AG04450 (cell line): Measurements from ENCODE around the gene LRRC2. TPM values are rescaled to one million over a fixed set of nuclear protein-coding genes. Genes with fewer than 3 reads are reported as not detected.
"Not testable (repeated sequence)": the region's sequence is repeated elsewhere in the genome, so short reads cannot be mapped to it uniquely, and the experiment has no call there.

ENCODE experiments used
- CTCF ChIA-PET: fragments of 300-600, 350-600 bp; formaldehyde crosslinking; extraction: SDS; loops from one replicate; lab custom pipeline; 2022; ENCODE audit warnings: antibody characterized with exemption, inconsistent platforms; lab: Charles Lee
- POLR2A ChIA-PET: fragments of 350-600 bp; formaldehyde crosslinking; extraction: SDS; loops from one replicate; lab custom pipeline; 2021; ENCODE audit warnings: antibody characterized with exemption, inconsistent platforms; lab: Yijun Ruan, JAX
- DNase-seq: peaks from one replicate; pipeline ENCODE4 v3.0.0-alpha.2; 2011; ENCODE audit warnings: low read depth, low spot score
- H3K27ac ChIP-seq: one replicate; pipeline ENCODE4 v1.5.1; 2012; ENCODE audit warnings: low read depth, low read length, control low read depth
- H3K27me3 ChIP-seq: one replicate; pipeline ENCODE4 v1.6.0; 2012; ENCODE audit warnings: low read length; ENCODE audit not compliant: control insufficient read depth, insufficient read depth
- H3K4me3 ChIP-seq: 2 replicates; pipeline ENCODE4 v1.5.1; 2011; ENCODE audit warnings: mild to moderate bottlenecking, low read depth, low read length, control low read depth
- H3K9me3 ChIP-seq: 2 replicates; pipeline ENCODE4 v1.5.1; 2012; ENCODE audit warnings: low read length; ENCODE audit not compliant: control insufficient read depth, insufficient read depth
- CTCF ChIP-seq: IDR thresholded peaks from 2 replicates; pipeline ENCODE4 v1.5.1; 2011; ENCODE audit warnings: low read depth, low read length, control low read depth, inconsistent platforms
- polyA plus RNA-seq: library from polyadenylated mRNA; depleted of rRNA; stranded (reverse); fragments of >200 nt; gene quantifications from 2 replicates; pipeline ENCODE4 v1.2.3, GENCODE V29; 2011

LRRC2 gene
- polyA plus RNA-seq, 1 experiment = 4.2 TPM

- no peak overlapping the region for H3K4me3 ChIP-seq
- CTCF ChIA-PET = no interaction called here
- no peaks in the 10 kb centered on the region; the same call in 1 of the 2 replicates for H3K9me3 ChIP-seq
- H3K27ac ChIP-seq = no peak overlapping the region
- H3K27me3 ChIP-seq = peaks cover 7% of the 10 kb centered on the region
- DNase-seq = no peak
- TF ChIP-seq CTCF = no peak
- POLR2A ChIA-PET = no interaction called here
These were observed 27.3 kb upstream of the LRRC2 start for GRCh38 chr3:46593274-46593862.

GRCh38 chr3:46587268-46587667 lies 21.2 kb upstream of the LRRC2 start:
- H3K27me3 ChIP-seq = peaks cover 13% of the 10 kb centered on the region
- CTCF ChIA-PET = interaction anchor here (1.0 kb wide), 1 partner anchor 98 kb away, joined by 3 read pairs; no protein-coding TSS in a partner anchor
- DNase-seq, POLR2A ChIA-PET, H3K27ac ChIP-seq, H3K4me3 ChIP-seq, H3K9me3 ChIP-seq: not testable (repeated sequence)

- ChIA-PET CTCF (interaction anchor here (1.0 kb wide), 1 partner anchor 97 kb away, joined by 3 read pairs; no protein-coding TSS in a partner anchor), POLR2A (no interaction called here)
- H3K27ac ChIP-seq = no peak overlapping the region
- no peak overlapping the region for H3K4me3 ChIP-seq
- no peak for TF ChIP-seq CTCF
- H3K27me3 ChIP-seq = peaks cover 15% of the 10 kb centered on the region
- no peaks in the 10 kb centered on the region for H3K9me3 ChIP-seq
- no peak for DNase-seq
These were observed 20.7 kb upstream of the LRRC2 start for GRCh38 chr3:46586738-46587246.

- POLR2A ChIA-PET = no interaction called here
- CTCF ChIA-PET = interaction anchor here (1.0 to 1.4 kb wide), 2 partner anchors 97 kb away, joined by 3 read pairs; no protein-coding TSS in a partner anchor
- Histone ChIP-seq H3K4me3 (no peak overlapping the region), H3K9me3 (no peaks in the 10 kb centered on the region), H3K27ac (no peak overlapping the region), H3K27me3 (peaks cover 18% of the 10 kb centered on the region)
- DNase-seq = no peak
- TF ChIP-seq CTCF = no peak
These were observed 19.9 kb upstream of the LRRC2 start for GRCh38 chr3:46585799-46586693.

- no peak overlapping the region for H3K27ac ChIP-seq
- no peak for TF ChIP-seq CTCF
- no peak overlapping the region for H3K4me3 ChIP-seq
- H3K9me3 ChIP-seq = no peaks in the 10 kb centered on the region
- CTCF ChIA-PET = interaction anchor here (1.4 kb wide), 1 partner anchor 96 kb away, joined by 3 read pairs; no protein-coding TSS in a partner anchor
- H3K27me3 ChIP-seq = peaks cover 26% of the 10 kb centered on the region
- DNase-seq = no peak
- POLR2A ChIA-PET = no interaction called here
These were observed 18.7 kb upstream of the LRRC2 start for GRCh38 chr3:46584598-46585467.
